WTC11 (cell line): ENCODE results near the gene DMC1. TPM values are rescaled to one million over a fixed set of nuclear protein-coding genes. Genes with fewer than 3 reads are reported as not detected.

Experiments used
- ATAC-seq: fragments of 200-7000 bp; cut with Tn5 transposase; 2 replicates; pipeline ENCODE4 v1.10.0; 2021; ENCODE audit warnings: mild to moderate bottlenecking, moderate library complexity
- CTCF ChIA-PET: fragments of 300-600 bp; sonication (Branson Sonifier 250); formaldehyde crosslinking; loops from one replicate; lab custom pipeline; 2021; ENCODE audit warnings: antibody characterized with exemption; lab: Charles Lee
- POLR2A ChIA-PET: fragments of 350-600 bp; sonication (Branson Sonifier 250); formaldehyde crosslinking; loops from one replicate; lab custom pipeline; 2021; ENCODE audit warnings: antibody characterized with exemption; lab: Charles Lee
- DNase-seq: peaks from one replicate; pipeline ENCODE4 v3.0.0; 2021; ENCODE audit warnings: low spot score
- H3K27ac Mint-ChIP-seq: 2 replicates; pipeline ENCODE4 v1.8.0; 2021; ENCODE audit warnings: mixed read lengths
- H3K27me3 Mint-ChIP-seq: 2 replicates; pipeline ENCODE4 v1.8.0; 2021; ENCODE audit warnings: low read depth, mild to moderate bottlenecking, moderate library complexity, mixed read lengths
- H3K36me3 Mint-ChIP-seq: 2 replicates; pipeline ENCODE4 v1.8.0; 2021; ENCODE audit warnings: mixed read lengths
- H3K4me1 Mint-ChIP-seq: 2 replicates; pipeline ENCODE4 v1.8.0; 2022; ENCODE audit warnings: mixed read lengths
- H3K4me3 Mint-ChIP-seq: 2 replicates; pipeline ENCODE4 v1.8.0; 2021; ENCODE audit warnings: mild to moderate bottlenecking, moderate library complexity, mixed read lengths
- H3K9me3 Mint-ChIP-seq: 2 replicates; pipeline ENCODE4 v1.8.0; 2021; ENCODE audit warnings: mixed read lengths
- ESRRA ChIP-seq: sonication (generic); formaldehyde crosslinking; IDR thresholded peaks from 2 replicates; pipeline ENCODE4 v1.8.1; 2022; ENCODE audit warnings: mild to moderate bottlenecking, missing genetic modification reagents, borderline replicate concordance
- FOXK1 ChIP-seq: sonication (generic); formaldehyde crosslinking; IDR thresholded peaks from 2 replicates; pipeline ENCODE4 v1.8.0; 2022; ENCODE audit warnings: mild to moderate bottlenecking, moderate library complexity, missing genetic modification reagents
- GABPB1 ChIP-seq: sonication (generic); formaldehyde crosslinking; IDR thresholded peaks from 2 replicates; pipeline ENCODE4 v1.8.1; 2023; ENCODE audit warnings: mild to moderate bottlenecking, missing genetic modification reagents
- HMGA2 ChIP-seq: fragments of 250-450 bp; sonication (Bioruptor Pico); IDR thresholded peaks from 2 replicates; pipeline ENCODE4 v1.4.0; 2021; ENCODE audit warnings: mild to moderate bottlenecking, moderate library complexity
- NFATC4 ChIP-seq: fragments of 250-450 bp; sonication (Bioruptor Pico); IDR thresholded peaks from 2 replicates; pipeline ENCODE4 v1.9.0; 2021; ENCODE audit warnings: mild to moderate bottlenecking
- NFE2L1 ChIP-seq: sonication (generic); formaldehyde crosslinking; IDR thresholded peaks from 2 replicates; pipeline ENCODE4 v1.8.1; 2023; ENCODE audit warnings: missing genetic modification reagents
- NFYB ChIP-seq: sonication (generic); formaldehyde crosslinking; conservative IDR thresholded peaks from 2 replicates; pipeline ENCODE4 v1.8.0; 2022; ENCODE audit warnings: low read depth, missing genetic modification reagents
- NR1H2 ChIP-seq: sonication (generic); formaldehyde crosslinking; IDR thresholded peaks from 2 replicates; pipeline ENCODE4 v1.9.0; 2021; ENCODE audit warnings: mild to moderate bottlenecking, moderate library complexity, missing genetic modification reagents
- PRRX2 ChIP-seq: fragments of 250-450 bp; sonication (Bioruptor Pico); IDR thresholded peaks from 2 replicates; pipeline ENCODE4 v1.8.0; 2021; ENCODE audit warnings: mild to moderate bottlenecking
- ZNF138 ChIP-seq: sonication (generic); formaldehyde crosslinking; conservative IDR thresholded peaks from 2 replicates; pipeline ENCODE4 v1.8.1; 2022; ENCODE audit warnings: mild to moderate bottlenecking, moderate library complexity, missing genetic modification reagents
- ZNF232 ChIP-seq: sonication (generic); formaldehyde crosslinking; IDR thresholded peaks from 2 replicates; pipeline ENCODE4 v1.8.0; 2022; ENCODE audit warnings: mild to moderate bottlenecking, missing genetic modification reagents
- ZNF396 ChIP-seq: fragments of 250-450 bp; sonication (Bioruptor Pico); IDR thresholded peaks from 2 replicates; pipeline ENCODE4 v1.8.0; 2021; ENCODE audit warnings: mild to moderate bottlenecking, moderate library complexity, borderline replicate concordance
- ZNF416 ChIP-seq: fragments of 250-450 bp; sonication (Bioruptor Pico); IDR thresholded peaks from 2 replicates; pipeline ENCODE4 v1.9.0; 2021; ENCODE audit warnings: mild to moderate bottlenecking, inconsistent platforms
- ZNF423 ChIP-seq: fragments of 250-450 bp; sonication (Bioruptor Pico); IDR thresholded peaks from 2 replicates; pipeline ENCODE4 v2.1.2; 2022; ENCODE audit warnings: mild to moderate bottlenecking, moderate library complexity
- total RNA-seq: library from RNA; stranded (reverse); gene quantifications from 3 replicates; pipeline ENCODE4 v1.2.3, GENCODE V29; 2021
- TF ChIP-seq, protein P1 (sequence below): sonication (generic); formaldehyde crosslinking; IDR thresholded peaks from 2 replicates; pipeline ENCODE4 v1.8.0; 2022; ENCODE audit warnings: mild to moderate bottlenecking, missing genetic modification reagents
- TF ChIP-seq, protein P2 (sequence below): sonication (generic); formaldehyde crosslinking; IDR thresholded peaks from 2 replicates; pipeline ENCODE4 v1.8.1; 2022; ENCODE audit warnings: mild to moderate bottlenecking, missing genetic modification reagents, moderate library complexity, borderline replicate concordance
- TF ChIP-seq, protein P3 (sequence below): fragments of 250-450 bp; sonication (Bioruptor Pico); IDR thresholded peaks from 2 replicates; pipeline ENCODE4 v1.9.0; 2021; ENCODE audit warnings: mild to moderate bottlenecking
- TF ChIP-seq, protein P4 (sequence below): sonication (generic); formaldehyde crosslinking; IDR thresholded peaks from 2 replicates; pipeline ENCODE4 v1.8.1; 2022; ENCODE audit warnings: low read depth, missing genetic modification reagents, borderline replicate concordance

Gene DMC1
- total RNA-seq, 1 experiment from 2014 or later, result 4.3 TPM

DNA sequence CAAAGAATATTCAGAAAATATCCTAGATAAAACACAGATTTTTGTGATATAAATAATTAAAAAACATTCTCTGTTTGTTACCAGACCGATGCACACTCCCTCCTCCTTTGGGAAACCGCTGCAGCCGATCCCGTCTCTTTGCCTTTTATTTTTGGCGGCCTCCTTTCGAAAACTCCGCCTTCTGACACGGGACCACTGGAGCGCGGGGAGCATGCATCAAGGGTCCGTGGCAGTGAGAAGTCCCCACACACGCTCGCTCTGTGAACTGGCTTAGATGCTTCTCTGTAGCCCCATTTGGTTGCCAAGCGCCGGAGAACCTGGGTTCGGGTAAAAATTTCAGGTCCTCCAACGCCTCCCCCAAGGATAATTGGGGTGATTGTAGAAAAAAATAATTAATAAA, 80.8 kb downstream of the DMC1 start:
- Mint-ChIP-seq H3K4me1 (peaks cover 34% of the 10 kb centered on the region), H3K27ac (peak overlapping the region; percentile 91; the same call in 1 of the 2 replicates), H3K4me3 (no peak overlapping the region)
- no peak for ATAC-seq
- TF ChIP-seq HMGA2 (CRISPR knock-in tag) (no peak), GABPB1 (CRISPR knock-in tag) (no peak), ZNF396 (CRISPR knock-in tag) (no peak), ZNF416 (CRISPR knock-in tag) (no peak), ZNF138 (no peak)
- TF ChIP-seq, all 79 proteins: peak for 0
- ChIA-PET POLR2A (no interaction called here), CTCF (no interaction called here)
- Mint-ChIP-seq H3K9me3 (no peaks in the 10 kb centered on the region), H3K36me3 (peaks cover 91% of the 10 kb centered on the region), H3K27me3 (no peaks in the 10 kb centered on the region)
- no peak for DNase-seq

DNA sequence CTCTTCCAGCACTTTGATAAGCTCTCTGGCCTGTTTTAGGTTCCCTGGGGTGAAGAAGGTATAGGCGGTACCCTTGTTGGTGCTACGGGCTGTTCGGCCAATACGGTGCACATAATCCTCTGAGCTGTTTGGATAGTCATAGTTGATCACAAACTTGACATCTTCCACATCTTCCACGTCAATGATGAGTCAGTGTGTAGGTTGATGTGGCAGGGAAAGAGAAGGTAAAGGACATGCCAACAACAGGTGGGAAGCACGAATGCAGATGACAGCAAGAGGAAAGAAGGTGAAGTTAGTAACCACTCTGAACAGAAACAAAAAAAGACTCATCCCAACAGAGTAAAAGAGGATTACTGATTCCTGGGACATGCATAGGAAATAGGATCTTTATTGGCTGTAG, 82.0 kb downstream of the DMC1 start:
- H3K36me3 Mint-ChIP-seq, result peaks cover 91% of the 10 kb centered on the region
- POLR2A ChIA-PET, result no interaction called here
- no peaks in the 10 kb centered on the region for H3K27me3 Mint-ChIP-seq
- DNase-seq (no peak), ATAC-seq (no peak)
- peaks cover 26% of the 10 kb centered on the region for H3K4me1 Mint-ChIP-seq
- TF ChIP-seq NFATC4 (CRISPR knock-in tag) (no peak), ZNF232 (no peak)
- TF ChIP-seq, protein P1, sequence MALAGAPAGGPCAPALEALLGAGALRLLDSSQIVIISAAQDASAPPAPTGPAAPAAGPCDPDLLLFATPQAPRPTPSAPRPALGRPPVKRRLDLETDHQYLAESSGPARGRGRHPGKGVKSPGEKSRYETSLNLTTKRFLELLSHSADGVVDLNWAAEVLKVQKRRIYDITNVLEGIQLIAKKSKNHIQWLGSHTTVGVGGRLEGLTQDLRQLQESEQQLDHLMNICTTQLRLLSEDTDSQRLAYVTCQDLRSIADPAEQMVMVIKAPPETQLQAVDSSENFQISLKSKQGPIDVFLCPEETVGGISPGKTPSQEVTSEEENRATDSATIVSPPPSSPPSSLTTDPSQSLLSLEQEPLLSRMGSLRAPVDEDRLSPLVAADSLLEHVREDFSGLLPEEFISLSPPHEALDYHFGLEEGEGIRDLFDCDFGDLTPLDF, result no peak
- peak overlapping the region; percentile 79 for H3K27ac Mint-ChIP-seq
- H3K4me3 Mint-ChIP-seq, result no peak overlapping the region
- CTCF ChIA-PET, result no interaction called here
- H3K9me3 Mint-ChIP-seq, result no peaks in the 10 kb centered on the region

DNA sequence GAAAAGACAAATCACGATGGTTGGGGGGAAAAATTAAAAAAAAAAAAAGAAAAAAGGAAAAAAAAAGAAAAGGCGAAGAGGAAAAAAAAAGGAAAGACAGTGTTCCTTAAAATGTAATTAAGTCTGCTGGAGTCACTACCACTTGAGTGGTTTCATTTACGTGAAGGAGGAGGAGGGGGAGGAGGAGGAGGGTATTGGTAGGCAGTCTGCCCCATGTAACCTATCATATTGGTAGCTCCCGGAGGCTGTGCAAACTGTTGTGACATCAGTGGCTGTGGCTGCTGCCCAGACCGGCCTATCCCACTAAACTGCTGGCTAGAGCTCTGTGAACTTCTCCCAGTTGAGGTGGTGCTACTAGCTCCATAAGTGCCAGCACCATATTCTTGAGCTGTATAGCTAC, 84.2 kb downstream of the DMC1 start:
- Mint-ChIP-seq H3K9me3 (no peaks in the 10 kb centered on the region), H3K4me3 (no peak overlapping the region), H3K36me3 (peaks cover 91% of the 10 kb centered on the region), H3K27ac (peak overlapping the region; percentile 68), H3K27me3 (no peaks in the 10 kb centered on the region), H3K4me1 (peaks cover 19% of the 10 kb centered on the region)
- ChIA-PET POLR2A (interaction anchor here (0.7 kb wide), 1 partner anchor 51 kb away, joined by 3 read pairs; no protein-coding TSS in a partner anchor), CTCF (interaction anchor here (0.6 to 1.9 kb wide), 4 partner anchors 9 to 271 kb away, joined by 3 to 9 read pairs (median 4); no protein-coding TSS in a partner anchor)
- DNase-seq, result no peak
- no peak for TF ChIP-seq ZNF396 (CRISPR knock-in tag)
- no peak for TF ChIP-seq NFE2L1 (CRISPR knock-in tag)
- no peak for TF ChIP-seq PRRX2 (CRISPR knock-in tag)
- TF ChIP-seq HMGA2 (CRISPR knock-in tag), result no peak
- TF ChIP-seq NR1H2 (CRISPR knock-in tag), result no peak
- TF ChIP-seq, protein P2, sequence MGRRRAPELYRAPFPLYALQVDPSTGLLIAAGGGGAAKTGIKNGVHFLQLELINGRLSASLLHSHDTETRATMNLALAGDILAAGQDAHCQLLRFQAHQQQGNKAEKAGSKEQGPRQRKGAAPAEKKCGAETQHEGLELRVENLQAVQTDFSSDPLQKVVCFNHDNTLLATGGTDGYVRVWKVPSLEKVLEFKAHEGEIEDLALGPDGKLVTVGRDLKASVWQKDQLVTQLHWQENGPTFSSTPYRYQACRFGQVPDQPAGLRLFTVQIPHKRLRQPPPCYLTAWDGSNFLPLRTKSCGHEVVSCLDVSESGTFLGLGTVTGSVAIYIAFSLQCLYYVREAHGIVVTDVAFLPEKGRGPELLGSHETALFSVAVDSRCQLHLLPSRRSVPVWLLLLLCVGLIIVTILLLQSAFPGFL, result no peak
- TF ChIP-seq, protein P3, sequence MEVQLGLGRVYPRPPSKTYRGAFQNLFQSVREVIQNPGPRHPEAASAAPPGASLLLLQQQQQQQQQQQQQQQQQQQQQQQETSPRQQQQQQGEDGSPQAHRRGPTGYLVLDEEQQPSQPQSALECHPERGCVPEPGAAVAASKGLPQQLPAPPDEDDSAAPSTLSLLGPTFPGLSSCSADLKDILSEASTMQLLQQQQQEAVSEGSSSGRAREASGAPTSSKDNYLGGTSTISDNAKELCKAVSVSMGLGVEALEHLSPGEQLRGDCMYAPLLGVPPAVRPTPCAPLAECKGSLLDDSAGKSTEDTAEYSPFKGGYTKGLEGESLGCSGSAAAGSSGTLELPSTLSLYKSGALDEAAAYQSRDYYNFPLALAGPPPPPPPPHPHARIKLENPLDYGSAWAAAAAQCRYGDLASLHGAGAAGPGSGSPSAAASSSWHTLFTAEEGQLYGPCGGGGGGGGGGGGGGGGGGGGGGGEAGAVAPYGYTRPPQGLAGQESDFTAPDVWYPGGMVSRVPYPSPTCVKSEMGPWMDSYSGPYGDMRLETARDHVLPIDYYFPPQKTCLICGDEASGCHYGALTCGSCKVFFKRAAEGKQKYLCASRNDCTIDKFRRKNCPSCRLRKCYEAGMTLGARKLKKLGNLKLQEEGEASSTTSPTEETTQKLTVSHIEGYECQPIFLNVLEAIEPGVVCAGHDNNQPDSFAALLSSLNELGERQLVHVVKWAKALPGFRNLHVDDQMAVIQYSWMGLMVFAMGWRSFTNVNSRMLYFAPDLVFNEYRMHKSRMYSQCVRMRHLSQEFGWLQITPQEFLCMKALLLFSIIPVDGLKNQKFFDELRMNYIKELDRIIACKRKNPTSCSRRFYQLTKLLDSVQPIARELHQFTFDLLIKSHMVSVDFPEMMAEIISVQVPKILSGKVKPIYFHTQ (CRISPR knock-in tag), result no peak
- no peak for TF ChIP-seq NFYB (CRISPR knock-in tag)
- TF ChIP-seq, protein P4, sequence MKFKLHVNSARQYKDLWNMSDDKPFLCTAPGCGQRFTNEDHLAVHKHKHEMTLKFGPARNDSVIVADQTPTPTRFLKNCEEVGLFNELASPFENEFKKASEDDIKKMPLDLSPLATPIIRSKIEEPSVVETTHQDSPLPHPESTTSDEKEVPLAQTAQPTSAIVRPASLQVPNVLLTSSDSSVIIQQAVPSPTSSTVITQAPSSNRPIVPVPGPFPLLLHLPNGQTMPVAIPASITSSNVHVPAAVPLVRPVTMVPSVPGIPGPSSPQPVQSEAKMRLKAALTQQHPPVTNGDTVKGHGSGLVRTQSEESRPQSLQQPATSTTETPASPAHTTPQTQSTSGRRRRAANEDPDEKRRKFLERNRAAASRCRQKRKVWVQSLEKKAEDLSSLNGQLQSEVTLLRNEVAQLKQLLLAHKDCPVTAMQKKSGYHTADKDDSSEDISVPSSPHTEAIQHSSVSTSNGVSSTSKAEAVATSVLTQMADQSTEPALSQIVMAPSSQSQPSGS (CRISPR knock-in tag), result no peak
- TF ChIP-seq FOXK1 (CRISPR knock-in tag), result no peak
- no peak for TF ChIP-seq ESRRA (CRISPR knock-in tag)
- no peak for TF ChIP-seq ZNF423
- peak; percentile 51; the same call in 1 of the 2 replicates for ATAC-seq
